Stimulated activated CD4-positive, alpha-beta T cell treated with anti-CD3 and anti-CD28 coated beads, TNF-alpha, amount 100 ng/mL, for 24 hours (primary cell): ENCODE results near the gene STAT5A.
"Not testable (repeated sequence)": the region's sequence is repeated elsewhere in the genome, so short reads cannot be mapped to it uniquely, and the experiment has no call there.

Experiments
- DNase-seq, 3 experiments: peaks; one replicate each; pipeline ENCODE4 v3.0.0-alpha.2; 2020; ENCODE audit warnings: low read depth in 3 of 3

The STAT5A gene

DNA sequence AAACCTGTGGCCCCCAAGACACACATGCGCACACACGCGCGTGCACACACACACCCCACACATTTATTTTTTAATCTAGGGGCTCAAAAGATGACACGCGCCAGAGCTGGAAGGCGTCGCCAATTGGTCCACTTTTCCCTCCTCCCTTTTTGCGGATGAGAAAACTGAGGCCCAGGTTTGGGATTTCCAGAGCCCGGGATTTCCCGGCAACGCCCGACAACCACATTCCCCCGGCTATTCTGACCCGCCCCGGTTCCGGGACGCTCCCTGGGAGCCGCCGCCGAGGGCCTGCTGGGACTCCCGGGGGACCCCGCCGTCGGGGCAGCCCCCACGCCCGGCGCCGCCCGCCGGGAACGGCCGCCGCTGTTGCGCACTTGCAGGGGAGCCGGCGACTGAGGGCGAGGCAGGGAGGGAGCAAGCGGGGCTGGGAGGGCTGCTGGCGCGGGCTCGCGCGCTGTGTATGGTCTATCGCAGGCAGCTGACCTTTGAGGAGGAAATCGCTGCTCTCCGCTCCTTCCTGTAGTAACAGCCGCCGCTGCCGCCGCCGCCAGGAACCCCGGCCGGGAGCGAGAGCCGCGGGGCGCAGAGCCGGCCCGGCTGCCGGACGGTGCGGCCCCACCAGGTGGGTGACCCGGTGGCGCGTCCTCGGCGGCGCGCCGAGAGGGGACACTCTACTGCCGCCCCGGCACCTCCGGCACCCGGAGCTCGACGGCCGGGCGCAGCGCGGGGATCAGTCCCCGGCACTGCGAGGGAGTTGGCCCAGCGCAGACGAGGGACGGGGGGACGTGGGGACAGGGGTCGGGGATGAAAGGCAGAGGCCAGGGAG, at the start of gene STAT5A:
Gene STAT5A, plus strand, starts transcription at position 522 of the 826 bp plus-strand sequence. CDS start 914 bp downstream, outside the sequence.
- DNase-seq, result peak in 2 of 3 experiments; percentile 57 to 71

DNA sequence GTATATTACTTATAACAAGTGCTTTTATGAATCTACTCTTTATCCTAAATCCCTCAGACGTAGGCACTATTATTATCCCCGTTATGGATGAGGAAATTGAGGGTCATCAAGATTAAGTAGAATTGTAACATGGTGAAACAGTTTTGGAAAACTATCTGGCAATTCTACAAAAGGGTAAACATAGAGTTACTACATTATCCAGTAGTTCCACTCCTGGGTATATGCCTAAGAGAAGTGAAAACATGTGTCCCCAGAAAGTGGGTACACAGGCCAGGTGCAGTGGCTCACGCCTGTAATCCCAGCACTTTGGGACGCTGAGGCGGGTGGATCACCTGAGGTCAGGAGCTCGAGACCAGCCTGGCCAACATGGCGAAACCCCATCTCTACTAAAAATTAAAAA, 48.7 kb upstream of the STAT5A start:
- not testable (repeated sequence) for DNase-seq

GRCh38 chr17:42240201-42240600, 48.1 kb upstream of the STAT5A start:
- DNase-seq, result no peak

DNA sequence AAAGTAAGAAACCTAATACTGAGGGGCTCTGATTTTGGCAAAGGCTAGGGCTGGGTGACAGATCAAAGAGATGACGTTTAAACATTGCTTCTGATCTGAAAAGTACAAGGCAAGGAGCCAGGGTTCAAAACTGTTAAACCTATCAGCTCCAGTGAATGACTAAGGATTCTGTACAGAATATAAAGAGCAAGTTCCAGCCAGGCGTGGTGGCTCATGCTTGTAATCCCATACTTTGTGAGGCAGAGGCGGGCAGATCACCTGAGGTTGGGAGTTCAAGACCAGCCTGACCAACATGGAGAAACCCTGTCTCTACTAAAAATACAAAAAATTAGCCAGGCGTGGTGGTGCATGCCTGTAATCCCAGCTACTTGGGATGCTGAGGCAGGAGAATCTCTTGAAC, 47.4 kb upstream of the STAT5A start:
- not testable (repeated sequence) for DNase-seq

- DNase-seq, result no peak
These were observed 46.4 kb upstream of the STAT5A start for GRCh38 chr17:42241871-42242270.

DNA sequence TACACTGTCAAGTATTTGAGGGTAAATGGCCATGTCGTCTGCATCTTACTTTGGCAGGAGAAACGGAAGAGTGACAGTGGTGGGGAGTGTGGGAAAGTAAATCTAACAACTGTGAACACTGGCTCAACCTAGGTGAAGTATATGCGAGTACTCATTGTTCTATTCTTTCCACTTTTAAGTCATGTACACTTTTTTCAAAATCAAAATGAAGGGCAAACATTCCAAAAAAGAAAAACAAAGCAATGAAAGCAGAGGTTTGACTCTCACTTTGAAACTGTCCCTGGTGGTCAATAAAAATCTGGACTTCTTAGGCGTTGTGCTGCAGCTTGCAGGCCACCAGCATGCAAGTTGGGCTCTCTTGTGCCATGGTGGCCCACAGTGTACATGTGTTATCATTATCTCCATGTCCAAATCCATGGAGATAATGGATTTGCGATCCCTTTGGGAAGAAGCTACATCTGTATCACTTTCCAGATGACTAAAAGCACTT, 44.8 kb upstream of the STAT5A start:
- DNase-seq, result no peak

DNA sequence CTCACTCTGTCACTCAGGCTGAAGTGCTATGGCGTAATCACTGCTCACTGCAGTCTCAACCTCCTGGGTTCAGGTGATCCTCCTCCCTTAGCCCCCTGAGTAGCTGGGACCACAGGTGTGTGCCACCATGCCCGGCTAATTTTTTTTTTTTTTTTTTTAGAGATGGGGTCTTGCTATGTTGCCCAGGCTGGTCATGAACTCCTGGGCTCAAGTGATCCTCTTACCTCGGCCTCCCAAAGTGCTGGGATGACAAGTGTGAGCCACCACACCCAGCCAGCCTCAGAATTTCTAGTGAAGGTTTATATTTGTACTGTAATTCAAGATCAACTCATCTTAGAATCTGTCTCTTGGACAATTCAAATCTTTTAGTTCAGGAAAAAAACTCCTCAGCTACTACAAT, 44.2 kb upstream of the STAT5A start:
- not testable (repeated sequence) for DNase-seq

GRCh38 chr17:42245183-42245582, 43.1 kb upstream of the STAT5A start:
- not testable (repeated sequence) for DNase-seq

GRCh38 chr17:42246515-42246914, 41.8 kb upstream of the STAT5A start:
- no peak for DNase-seq

GRCh38 chr17:42247734-42248133, 40.6 kb upstream of the STAT5A start:
- DNase-seq, result no peak

DNA sequence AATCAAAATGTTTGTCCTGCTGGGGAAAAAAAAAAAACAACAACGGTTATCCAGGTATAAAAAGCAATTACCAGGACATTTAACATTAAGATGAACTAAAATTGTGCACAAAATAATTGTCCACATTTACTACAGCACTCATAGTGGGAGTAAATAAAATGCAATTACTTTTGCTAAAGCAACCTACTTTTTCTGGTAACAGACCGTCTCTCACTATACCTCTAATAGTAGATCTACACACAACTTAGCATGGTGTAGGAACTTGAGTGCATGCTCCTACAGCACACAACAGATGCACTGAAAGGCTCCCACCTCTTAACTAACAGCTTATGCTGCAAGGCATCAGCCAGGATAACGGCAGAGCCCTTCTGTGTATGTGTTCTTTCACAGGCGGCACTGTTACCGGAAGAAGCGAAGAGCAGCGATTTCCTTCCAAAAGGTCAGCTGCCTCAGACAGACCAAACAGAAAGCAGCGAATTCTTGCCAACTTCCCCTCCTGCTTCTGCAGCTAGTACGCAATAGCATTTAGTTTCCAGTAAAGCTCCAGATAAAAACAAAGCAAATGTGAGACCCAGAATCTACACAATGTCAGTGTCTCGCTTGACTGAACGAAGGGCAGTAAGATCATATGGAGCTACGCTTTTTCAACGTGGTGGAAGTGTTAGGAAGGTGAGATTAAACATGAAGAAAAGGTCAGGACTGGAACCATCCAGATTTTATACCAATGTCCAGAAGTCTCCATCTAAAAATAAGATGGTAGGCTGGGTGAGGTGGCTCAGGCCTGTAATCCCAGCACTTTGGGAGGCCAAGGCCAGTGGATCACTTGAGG, 39.7 kb upstream of the STAT5A start:
- DNase-seq, result peak; percentile 44 to 58 (median 54)

DNA sequence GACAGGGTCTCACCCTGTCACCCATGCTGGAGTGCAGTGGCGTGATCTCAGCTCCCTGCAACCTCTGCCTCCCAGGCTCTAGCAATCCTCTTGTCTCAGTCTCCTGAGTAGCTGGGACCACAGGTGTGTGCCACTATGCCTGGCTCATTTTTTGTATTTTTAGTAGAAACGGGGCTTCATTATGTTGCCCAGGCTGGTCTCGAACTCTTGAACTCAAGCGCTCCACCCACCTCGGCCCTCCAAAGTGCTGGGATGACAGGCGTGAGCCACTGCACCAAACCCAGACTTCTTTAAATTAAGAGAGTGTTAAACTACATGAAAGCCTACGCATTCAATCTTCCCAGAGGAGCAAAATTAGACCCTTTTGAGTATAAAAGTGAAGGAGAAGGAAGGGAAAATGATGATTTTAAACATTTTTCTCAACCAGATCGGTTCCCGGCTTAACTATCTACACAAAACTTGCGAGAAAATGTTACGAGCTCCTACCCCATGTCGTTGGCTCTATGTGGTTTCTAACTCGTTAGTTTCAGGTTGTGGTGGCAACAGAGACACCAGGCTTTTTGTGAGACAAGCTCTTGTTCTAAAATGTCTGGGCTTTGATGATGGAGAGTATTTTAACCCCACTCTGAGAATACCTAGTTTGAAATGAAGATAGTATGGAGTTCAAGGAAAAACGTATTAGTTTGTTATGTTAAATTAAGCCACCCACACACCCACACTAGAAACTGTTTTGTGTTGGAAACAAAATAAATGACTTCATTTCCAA, 38.4 kb upstream of the STAT5A start:
- no peak for DNase-seq

GRCh38 chr17:42251115-42251514, 37.2 kb upstream of the STAT5A start:
- no peak for DNase-seq

- DNase-seq, result no peak
These were observed 35.4 kb upstream of the STAT5A start for GRCh38 chr17:42252597-42253550.

GRCh38 chr17:42253578-42253977, 34.7 kb upstream of the STAT5A start:
- DNase-seq, result no peak

DNA sequence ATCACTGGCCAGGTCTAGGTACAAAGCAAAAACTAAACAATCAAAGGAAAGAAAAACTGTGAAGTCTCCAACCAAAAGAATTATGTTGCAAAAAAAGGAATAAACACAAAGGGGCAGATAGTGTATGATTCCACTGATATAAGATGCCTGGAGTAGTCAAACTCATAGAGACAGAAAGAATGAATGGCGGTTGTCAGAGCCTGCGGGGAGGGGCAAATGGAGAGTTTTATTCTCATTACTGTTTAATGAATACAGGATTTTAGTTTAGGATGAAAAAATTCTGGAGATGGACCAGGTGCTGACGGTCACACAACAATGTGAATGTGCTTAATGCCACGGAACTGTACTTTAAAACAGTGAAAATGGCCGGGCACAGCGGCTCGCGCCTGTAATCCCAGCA, 32.9 kb upstream of the STAT5A start:
- DNase-seq, result no peak

- no peak for DNase-seq
These were observed 28.0 kb upstream of the STAT5A start for GRCh38 chr17:42260318-42260717.

DNA sequence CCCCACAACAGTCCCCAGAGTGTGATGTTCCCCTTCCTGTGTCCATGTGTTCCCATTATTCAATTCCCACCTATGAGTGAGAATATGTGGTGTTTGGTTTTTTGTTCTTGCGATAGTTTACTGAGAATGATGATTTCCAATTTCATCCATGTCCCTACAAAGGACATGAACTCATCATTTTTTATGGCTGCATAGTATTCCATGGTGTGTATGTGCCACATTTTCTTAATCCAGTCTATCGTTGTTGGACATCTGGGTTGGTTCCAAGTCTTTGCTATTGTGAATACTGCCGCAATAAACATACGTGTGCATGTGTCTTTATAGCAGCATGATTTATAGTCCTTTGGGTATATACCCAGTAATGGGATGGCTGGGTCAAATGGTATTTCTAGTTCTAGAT, 23.9 kb upstream of the STAT5A start:
- DNase-seq, result not testable (repeated sequence)

DNA sequence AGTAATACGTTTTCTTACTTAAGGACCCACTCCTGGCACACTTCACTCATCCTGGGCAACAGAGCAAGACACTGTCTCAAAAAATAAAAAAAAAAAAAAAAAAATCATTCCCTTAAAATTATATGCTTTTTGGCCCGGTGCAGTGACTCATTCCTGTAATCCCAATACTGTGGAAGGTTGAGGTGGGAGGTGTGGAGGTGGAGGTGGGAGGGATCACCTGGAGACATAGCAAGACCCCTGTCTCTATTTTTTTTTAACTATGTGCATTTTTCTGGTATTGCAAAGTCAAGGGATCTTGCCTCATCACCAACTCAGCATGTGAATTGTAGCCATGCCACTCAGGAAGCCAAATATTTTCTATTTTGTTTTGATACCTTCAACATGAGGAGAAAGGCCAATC, 21.8 kb upstream of the STAT5A start:
- no peak for DNase-seq

DNA sequence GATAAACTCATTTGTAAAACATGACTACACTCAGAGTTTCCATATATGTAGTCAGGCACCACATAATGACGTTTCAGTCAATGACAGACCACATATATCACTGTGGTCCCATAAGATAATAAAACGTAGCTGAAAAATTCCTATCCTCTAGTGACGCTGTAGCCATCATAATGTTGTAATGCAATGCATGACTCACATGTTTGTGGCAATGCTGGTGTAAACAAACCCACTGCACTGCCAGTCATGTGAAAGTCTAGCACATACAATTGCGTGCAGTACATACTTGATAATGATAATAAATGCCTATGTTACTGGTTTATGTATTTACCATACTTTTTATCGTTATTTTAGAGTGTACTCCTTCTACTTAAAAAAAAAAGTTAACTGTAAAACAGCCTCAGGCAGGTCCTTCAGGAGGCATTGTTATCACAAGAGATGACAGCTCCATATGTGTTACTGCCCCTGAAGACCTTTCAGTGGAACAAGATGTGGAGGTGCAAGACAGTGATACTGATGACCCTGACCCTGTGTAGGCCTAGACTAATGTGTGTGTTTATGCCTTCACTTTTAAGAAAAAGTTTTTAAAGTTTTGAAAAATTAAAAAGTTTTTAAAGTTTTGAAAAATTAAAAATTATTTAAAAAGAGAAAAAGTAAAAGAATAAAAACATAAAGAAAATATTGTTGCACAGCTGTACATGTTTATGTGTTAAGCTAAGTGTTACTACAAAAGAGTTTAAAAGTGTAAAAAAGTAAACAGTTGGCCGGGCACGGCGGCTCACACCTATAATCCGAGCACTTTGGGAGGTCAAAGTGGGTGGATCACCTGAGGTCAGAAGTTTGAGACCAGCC, 21.2 kb upstream of the STAT5A start:
- no peak for DNase-seq
